B cell (primary cell): ENCODE data around the gene GORASP2. TPM values are rescaled to one million over a fixed set of nuclear protein-coding genes. Genes with fewer than 3 reads are reported as not detected.

Experiments
- ATAC-seq: fragments of 200-7000 bp; cut with Tn5 transposase; one replicate; pipeline ENCODE4 v1.10.0; 2021; ENCODE audit warnings: low read depth, mild to moderate bottlenecking, moderate number of reproducible peaks, moderate library complexity
- CTCF ChIA-PET: fragments of 350-600 bp; sonication (Branson Sonifier 250); formaldehyde crosslinking; loops from one replicate; lab custom pipeline; 2021; ENCODE audit warnings: antibody characterized with exemption, inconsistent platforms; lab: Charles Lee
- POLR2A ChIA-PET: fragments of 350-600 bp; sonication (Branson Sonifier 250); formaldehyde crosslinking; loops from one replicate; lab custom pipeline; 2021; ENCODE audit warnings: antibody characterized with exemption; lab: Charles Lee
- DNase-seq: peaks from one replicate; pipeline ENCODE4 v3.0.0; 2013
- H2AFZ ChIP-seq: 2 replicates; pipeline ENCODE4 v1.6.1; 2012; ENCODE audit warnings: mild to moderate bottlenecking, low read depth, low read length; ENCODE audit not compliant: insufficient read depth, poor library complexity, severe bottlenecking
- H3K27ac ChIP-seq, 2 donors: 1 replicate in 1 of 2; 2 replicates in 1 of 2; pipeline ENCODE4 v1.5.1; 2012 to 2013; ENCODE audit warnings: low read length in 2 of 2, mild to moderate bottlenecking in 2 of 2, moderate library complexity in 1 of 2
- H3K27me3 ChIP-seq, 4 experiments: fragments of 200-600 bp in 1 of 4; sonication (generic) in 1 of 4; replicated peaks in 1 of 4; 1 replicate in 2 of 4; 2 replicates in 2 of 4; pipeline versions ENCODE4 v1.6.1 to v1.7.0; 2013 to 2016; ENCODE audit warnings: low read length in 3 of 4, mild to moderate bottlenecking in 2 of 4, mixed read lengths in 1 of 4, moderate library complexity in 1 of 4; ENCODE audit not compliant: insufficient read depth in 4 of 4, control insufficient read depth in 3 of 4; ENCODE audit errors: control extremely low read depth in 1 of 4
- H3K36me3 ChIP-seq, 2 experiments: replicated peaks in 1 of 2; 1 replicate in 1 of 2; 2 replicates in 1 of 2; pipeline versions ENCODE4 v1.6.1 to v1.7.1; 2013; ENCODE audit warnings: low read length in 1 of 2; ENCODE audit not compliant: insufficient read depth in 2 of 2, control insufficient read depth in 1 of 2; ENCODE audit errors: control extremely low read depth in 1 of 2, extremely low read depth in 1 of 2
- H3K4me1 ChIP-seq, 2 donors: fragments of 200-600 bp in 1 of 2; sonication (generic) in 1 of 2; 1 replicate in 1 of 2; 2 replicates in 1 of 2; pipeline versions ENCODE4 v1.5.1 to v1.6.1; 2013 to 2017; ENCODE audit warnings: low read length in 2 of 2; ENCODE audit not compliant: control insufficient read depth in 2 of 2, insufficient read depth in 2 of 2
- H3K4me2 ChIP-seq: replicated peaks from 2 replicates; pipeline ENCODE3; 2012; ENCODE audit warnings: mild to moderate bottlenecking, low read depth, low read length; ENCODE audit not compliant: poor library complexity, severe bottlenecking
- H3K4me3 ChIP-seq, 5 experiments: fragments of 200-600 bp in 1 of 5; sonication (generic) in 1 of 5; 1 replicate in 3 of 5; 2 replicates in 2 of 5; pipeline versions ENCODE4 v1.5.1 to v1.7.0; 2011 to 2016; ENCODE audit warnings: low read length in 4 of 5, mild to moderate bottlenecking in 4 of 5, low read depth in 2 of 5, control low read depth in 1 of 5, moderate library complexity in 1 of 5; ENCODE audit not compliant: insufficient read depth in 1 of 5; ENCODE audit errors: control extremely low read depth in 1 of 5, extremely low read depth in 1 of 5
- H3K79me2 ChIP-seq: fragments of 200-600 bp; sonication (generic); one replicate; pipeline ENCODE4 v1.6.0; 2016; ENCODE audit warnings: low read length; ENCODE audit not compliant: control insufficient read depth, insufficient read depth
- H3K9ac ChIP-seq: fragments of 200-600 bp; sonication (generic); 2 replicates; pipeline ENCODE4 v1.6.1; 2017; ENCODE audit warnings: mild to moderate bottlenecking, low read length, moderate library complexity
- H3K9me3 ChIP-seq, 3 donors: one replicate each; pipeline versions ENCODE4 v1.6.1 to v1.7.1; 2013; ENCODE audit warnings: low read length in 2 of 3; ENCODE audit not compliant: control insufficient read depth in 2 of 3, insufficient read depth in 1 of 3; ENCODE audit errors: control extremely low read depth in 1 of 3
- H4K20me1 ChIP-seq: 2 replicates; pipeline ENCODE4 v1.6.0; 2012; ENCODE audit warnings: mild to moderate bottlenecking, low read length; ENCODE audit not compliant: insufficient read depth, control insufficient read depth, poor library complexity, severe bottlenecking
- H3K27ac Mint-ChIP-seq: one replicate; pipeline ENCODE4 v1.8.0; 2021; ENCODE audit warnings: mixed read lengths
- H3K27me3 Mint-ChIP-seq: one replicate; pipeline ENCODE4 v1.8.0; 2021; ENCODE audit warnings: mixed read lengths
- H3K4me1 Mint-ChIP-seq: one replicate; pipeline ENCODE4 v1.8.0; 2021; ENCODE audit warnings: mixed read lengths
- H3K4me3 Mint-ChIP-seq: one replicate; pipeline ENCODE4 v1.8.0; 2021; ENCODE audit warnings: mixed read lengths
- H3K9me3 Mint-ChIP-seq: one replicate; pipeline ENCODE4 v1.8.0; 2022; ENCODE audit warnings: mixed read lengths; ENCODE audit not compliant: insufficient read depth
- CTCF ChIP-seq: fragments of 200-600 bp; IDR thresholded peaks from one replicate; pipeline ENCODE4 v1.8.0; 2022; ENCODE audit warnings: antibody characterized with exemption, mild to moderate bottlenecking
- EZH2 ChIP-seq: IDR thresholded peaks from 2 replicates; pipeline ENCODE4 v1.6.1; 2012; ENCODE audit warnings: borderline replicate concordance, low read depth, mild to moderate bottlenecking, moderate library complexity, low read length; ENCODE audit not compliant: insufficient read depth, poor library complexity, severe bottlenecking
- WGBS: methylation state at CpG from one replicate; pipeline ENCODE4 v1.1.5; 2013; ENCODE audit warnings: missing lambda C conversion rate; ENCODE audit not compliant: insufficient coverage; 5-methylcytosine and 5-hydroxymethylcytosine counted together
- intact Hi-C: fragments of 100-400 bp; cut with micrococcal nuclease; formaldehyde crosslinking; loops from one replicate; pipeline ENCODE4 v1.10.0; 2022
- polyA plus RNA-seq: library from polyadenylated mRNA; depleted of rRNA; stranded (reverse); fragments of >200 nt; gene quantifications from 2 replicates; pipeline ENCODE4 v1.2.3, GENCODE V29; 2012
- total RNA-seq, 2 donors: library from RNA; stranded (reverse); fragments of 120-200 nt in 1 of 2; gene quantifications; 1 replicate in 1 of 2; 2 replicates in 1 of 2; pipeline versions ENCODE4 v1.2.3 to v1.2.4, GENCODE V29; 2013 to 2022

The GORASP2 gene
- total and polyA plus RNA-seq, 2 donors (not counting 1 experiment from before 2014, with no cell fraction given), result 40.5 to 50.5 TPM

DNA sequence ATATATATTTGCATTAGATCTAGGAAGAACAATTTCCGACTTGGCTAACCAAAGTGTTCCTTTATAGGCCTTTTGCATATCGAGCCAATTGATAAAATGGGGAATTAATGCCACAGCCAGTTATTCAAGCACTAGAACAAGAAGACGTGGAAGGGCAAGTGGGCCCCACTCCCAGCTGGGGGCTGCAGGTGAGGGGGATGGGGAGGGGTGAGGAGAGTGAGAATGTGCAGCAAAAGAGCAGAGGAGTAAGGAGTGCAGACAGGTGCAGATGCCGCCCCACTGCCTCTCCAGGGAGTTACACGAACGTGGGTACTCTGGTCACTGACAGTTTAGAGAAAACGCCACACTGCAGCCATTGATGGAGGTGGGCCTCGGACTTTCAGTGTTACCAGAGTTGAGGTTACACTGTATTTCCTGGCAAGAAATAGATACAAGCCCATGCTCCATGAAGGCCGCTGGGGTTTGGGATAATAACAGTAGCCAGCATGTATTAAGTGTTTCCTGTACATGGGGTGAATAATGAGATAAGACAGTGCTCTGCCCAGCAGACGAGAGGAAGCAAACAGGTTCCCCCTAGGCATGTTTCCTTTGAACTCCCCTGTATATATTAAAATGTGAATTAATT lies 40.9 kb downstream of the GORASP2 start:
- no peaks in the 10 kb centered on the region for H3K27me3 ChIP-seq
- ChIA-PET CTCF (no interaction called here), POLR2A (no interaction called here)
- H3K27ac ChIP-seq, result no peak overlapping the region
- no peak overlapping the region for H2AFZ ChIP-seq
- DNase-seq, result no peak
- peaks cover 11 to 12% of the 10 kb centered on the region in 2 donors for H3K4me1 ChIP-seq
- Mint-ChIP-seq H3K27me3 (no peaks in the 10 kb centered on the region), H3K9me3 (no peaks in the 10 kb centered on the region), H3K4me3 (no peak overlapping the region), H3K27ac (no peak overlapping the region), H3K4me1 (peaks cover 11% of the 10 kb centered on the region)
- TF ChIP-seq EZH2, result no peak
- no peak for TF ChIP-seq CTCF
- H3K36me3 ChIP-seq, result peaks cover 0 to 22% of the 10 kb centered on the region in 2 experiments
- no peak for ATAC-seq
- H3K79me2 ChIP-seq, result no peaks in the 10 kb centered on the region
- intact Hi-C loops, result loop anchor here (5.0 to 10.0 kb wide), 3 partner anchors 355 to 1495 kb away; no protein-coding TSS in a partner anchor
- no peaks in the 10 kb centered on the region for H3K9me3 ChIP-seq
- H4K20me1 ChIP-seq, result no peaks in the 10 kb centered on the region
- H3K4me3 ChIP-seq, result no peak overlapping the region
- H3K4me2 ChIP-seq, result no peak overlapping the region
- H3K9ac ChIP-seq, result no peak overlapping the region
- WGBS, result 67% methylated on average over 9 of the region's 10 CpGs

GRCh38 chr2:170971071-170971470 lies 42.0 kb downstream of the GORASP2 start:
- ATAC-seq, result no peak
- no peak for DNase-seq
- Histone ChIP-seq H4K20me1 (no peaks in the 10 kb centered on the region), H3K79me2 (no peaks in the 10 kb centered on the region), H3K36me3 (peaks cover 0 to 12% of the 10 kb centered on the region in 2 experiments), H3K4me1 (peaks cover 11 to 12% of the 10 kb centered on the region in 2 donors), H3K27me3 (no peaks in the 10 kb centered on the region), H3K9me3 (no peaks in the 10 kb centered on the region), H3K4me2 (no peak overlapping the region), H3K9ac (no peak overlapping the region), H3K27ac (no peak overlapping the region), H3K4me3 (no peak overlapping the region), H2AFZ (no peak overlapping the region)
- intact Hi-C loops, result loop anchor here (5.0 to 10.0 kb wide), 3 partner anchors 354 to 1494 kb away; no protein-coding TSS in a partner anchor
- CTCF ChIA-PET, result no interaction called here
- no peak overlapping the region for H3K27ac Mint-ChIP-seq
- 100% methylated on average over 3 of the region's 3 CpGs for whole genome bisulfite sequencing
- H3K9me3 Mint-ChIP-seq, result no peaks in the 10 kb centered on the region
- H3K4me1 Mint-ChIP-seq, result peaks cover 12% of the 10 kb centered on the region
- no peaks in the 10 kb centered on the region for H3K27me3 Mint-ChIP-seq
- no peak overlapping the region for H3K4me3 Mint-ChIP-seq
- TF ChIP-seq EZH2 (no peak), CTCF (no peak)
- POLR2A ChIA-PET, result no interaction called here
